ENCODE measurements around the gene TOX2. TPM values are rescaled to one million over a fixed set of nuclear protein-coding genes. Genes with fewer than 3 reads are reported as not detected.

The TOX2 gene
- total RNA-seq, 1 experiment from 2014 or later: 8.4 TPM

DNA sequence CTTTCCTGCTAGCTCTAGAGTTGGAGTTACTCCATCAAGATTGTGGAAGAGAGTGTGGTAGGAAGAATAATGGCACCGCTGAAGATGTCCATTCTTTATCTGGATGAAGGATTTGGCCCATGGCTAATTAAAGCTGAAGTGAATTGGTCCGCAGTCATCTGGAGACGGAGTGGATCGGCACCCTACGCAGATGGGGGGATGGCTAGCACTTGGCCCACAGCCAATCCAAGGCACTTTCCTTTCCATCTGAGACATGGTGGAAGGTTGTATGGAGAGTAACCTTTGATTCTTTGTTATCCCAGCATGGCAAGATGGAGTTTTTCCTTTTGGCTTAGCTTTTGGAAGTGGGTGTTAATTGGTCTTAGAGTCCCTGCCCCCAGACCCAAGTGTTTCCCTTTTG lies 184.0 kb downstream of the TOX2 start:
- DNase-seq (ENCODE audit: low read depth): no peak

DNA sequence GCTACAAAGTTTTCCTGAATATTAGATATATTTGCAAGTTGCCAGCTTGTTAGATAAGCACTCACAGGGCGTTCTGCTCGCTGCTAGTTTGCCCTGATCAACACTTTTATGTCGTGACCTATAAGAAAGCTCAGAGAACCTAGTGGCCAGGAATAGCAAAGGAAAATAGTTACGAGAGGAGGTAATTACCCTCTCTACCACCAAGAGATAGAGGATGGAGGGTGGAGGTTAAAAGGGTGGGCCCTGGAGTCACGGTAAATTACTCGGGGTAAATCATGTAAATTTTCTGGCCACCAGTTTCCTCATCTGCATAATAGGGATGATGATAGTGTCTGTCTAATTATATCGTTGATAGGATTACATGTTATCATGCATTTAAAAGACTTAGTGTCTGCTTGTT lies 185.2 kb downstream of the TOX2 start:
- no peak for DNase-seq (ENCODE audit: low read depth)

DNA sequence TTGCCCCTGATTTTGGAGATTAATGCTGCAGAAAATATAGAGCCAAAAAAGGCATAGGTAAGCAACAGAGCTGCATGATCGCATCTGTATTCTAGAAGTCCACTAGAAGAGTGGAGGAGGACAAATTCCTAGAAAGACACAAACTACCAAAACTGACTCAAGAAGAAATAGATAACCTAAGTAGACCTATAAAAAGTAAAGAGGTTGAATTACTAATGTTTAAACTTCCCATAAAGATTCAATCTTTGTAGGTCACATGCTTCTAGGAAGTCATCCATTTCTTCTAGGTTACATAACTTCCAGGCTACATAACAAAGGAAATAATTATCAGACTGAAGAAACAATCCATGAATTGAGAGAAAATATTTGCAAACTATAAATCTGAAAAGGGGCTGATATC lies 187.9 kb downstream of the TOX2 start:
- DNase-seq (ENCODE audit: low read depth): no peak

DNA sequence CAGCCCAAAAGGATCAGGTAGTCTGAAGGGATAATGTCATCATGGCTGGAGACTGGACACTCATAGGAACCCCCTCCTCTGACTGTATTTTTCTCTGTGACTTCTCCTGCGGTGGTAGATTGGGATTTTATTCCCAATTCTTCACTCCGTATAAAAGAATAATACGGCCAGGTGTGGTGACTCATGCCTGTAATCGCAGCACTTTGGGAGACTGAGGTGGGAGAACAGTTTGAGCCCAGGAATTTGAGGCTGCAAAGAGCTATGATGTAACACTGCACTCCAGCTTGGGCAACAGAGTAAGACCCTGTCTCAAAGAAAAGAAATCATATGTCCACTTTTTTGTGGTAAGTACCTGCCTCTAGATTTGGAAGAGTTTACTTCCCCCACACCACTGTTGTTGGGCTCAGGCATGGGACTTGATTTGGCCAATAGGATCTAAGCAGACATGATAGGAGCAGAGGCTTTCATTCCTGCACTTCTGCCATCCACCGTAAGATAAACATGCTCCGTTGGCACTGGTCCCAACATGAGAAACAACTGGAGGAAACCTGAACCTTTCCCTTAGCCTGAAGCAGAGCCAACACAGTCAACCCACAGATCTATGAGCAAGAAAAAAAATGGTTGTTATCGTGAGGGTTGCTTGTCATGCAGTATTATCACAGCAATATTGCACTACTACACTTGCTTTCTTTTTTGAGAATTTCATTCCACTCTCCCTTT lies 190.3 kb downstream of the TOX2 start:
- DNase-seq (ENCODE audit: low read depth): peak; percentile 96

DNA sequence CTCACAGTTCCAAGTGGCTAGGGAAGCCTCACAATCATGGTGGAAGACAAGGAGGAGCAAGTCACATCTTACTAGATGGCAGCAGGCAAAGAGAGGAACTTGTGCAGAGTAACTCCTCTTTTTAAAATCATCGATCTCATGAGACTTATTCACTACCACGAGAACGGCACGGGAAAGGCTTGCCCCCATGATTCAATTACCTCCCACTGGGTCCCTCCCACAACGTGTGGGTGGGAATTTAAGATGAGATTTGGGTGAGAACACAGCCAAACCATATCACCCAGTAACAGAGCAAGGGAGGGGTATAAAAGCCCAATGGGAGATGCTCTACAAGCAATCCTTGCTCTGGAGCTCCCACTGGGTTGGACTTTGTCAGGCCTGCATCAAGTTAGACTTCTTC lies 192.0 kb downstream of the TOX2 start:
- DNase-seq (ENCODE audit: low read depth): no peak

DNA sequence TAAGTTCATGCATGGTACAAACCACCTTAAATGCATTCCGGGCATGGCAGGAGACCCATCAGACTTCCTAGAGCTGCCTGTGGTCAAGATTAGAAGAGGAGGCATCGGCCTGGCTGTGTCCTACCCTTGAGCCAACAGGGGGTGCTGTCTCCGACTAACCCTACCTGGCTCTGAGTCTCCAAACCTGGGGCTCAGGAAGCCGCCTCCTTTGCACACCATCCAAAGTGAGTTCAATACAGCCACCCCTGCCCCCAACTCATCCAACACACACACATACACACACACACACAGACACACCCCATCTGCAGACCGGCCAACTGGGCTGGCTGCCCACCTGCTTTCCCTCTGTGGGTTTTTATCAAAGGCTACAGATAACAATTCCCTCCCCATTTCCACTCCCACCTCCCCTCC lies 195.3 kb downstream of the TOX2 start:
- no peak for DNase-seq (ENCODE audit: low read depth)

DNA sequence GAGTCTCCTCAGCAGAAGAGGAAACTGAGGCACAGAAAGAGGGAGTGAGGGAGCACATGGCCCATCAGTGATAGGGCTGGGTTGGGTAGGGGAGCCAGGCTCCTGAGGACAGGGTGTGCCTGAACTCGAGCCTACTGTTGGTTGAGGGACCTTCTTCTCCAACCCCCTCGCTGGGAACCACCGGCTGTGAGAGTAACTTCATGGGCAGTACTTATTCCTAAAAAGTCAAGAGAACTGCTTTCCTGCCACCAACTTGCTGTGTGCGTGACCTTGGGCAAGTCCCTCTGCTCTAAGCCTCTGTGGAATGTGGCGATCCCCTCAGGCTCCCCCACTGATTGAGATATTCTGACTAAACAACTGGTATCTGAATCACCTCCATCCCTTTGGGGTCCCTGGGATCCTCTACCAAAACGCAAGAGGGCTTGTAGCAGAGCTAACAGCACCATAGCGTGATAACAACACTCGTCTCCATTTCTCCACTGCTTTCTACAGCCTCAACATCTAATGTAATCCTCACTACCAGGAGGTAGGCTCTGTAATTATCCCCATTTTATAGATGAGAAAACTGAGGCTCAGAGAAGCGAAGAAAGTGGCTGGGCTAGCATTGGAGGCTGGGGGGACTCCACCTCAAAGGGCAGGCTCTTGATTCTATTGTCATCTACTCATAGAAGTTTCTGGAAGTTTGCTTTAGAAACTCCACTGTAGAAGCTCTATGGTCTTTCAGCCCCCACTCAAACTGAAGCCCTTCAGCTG lies 196.3 kb downstream of the TOX2 start:
- DNase-seq (ENCODE audit: low read depth): no peak

DNA sequence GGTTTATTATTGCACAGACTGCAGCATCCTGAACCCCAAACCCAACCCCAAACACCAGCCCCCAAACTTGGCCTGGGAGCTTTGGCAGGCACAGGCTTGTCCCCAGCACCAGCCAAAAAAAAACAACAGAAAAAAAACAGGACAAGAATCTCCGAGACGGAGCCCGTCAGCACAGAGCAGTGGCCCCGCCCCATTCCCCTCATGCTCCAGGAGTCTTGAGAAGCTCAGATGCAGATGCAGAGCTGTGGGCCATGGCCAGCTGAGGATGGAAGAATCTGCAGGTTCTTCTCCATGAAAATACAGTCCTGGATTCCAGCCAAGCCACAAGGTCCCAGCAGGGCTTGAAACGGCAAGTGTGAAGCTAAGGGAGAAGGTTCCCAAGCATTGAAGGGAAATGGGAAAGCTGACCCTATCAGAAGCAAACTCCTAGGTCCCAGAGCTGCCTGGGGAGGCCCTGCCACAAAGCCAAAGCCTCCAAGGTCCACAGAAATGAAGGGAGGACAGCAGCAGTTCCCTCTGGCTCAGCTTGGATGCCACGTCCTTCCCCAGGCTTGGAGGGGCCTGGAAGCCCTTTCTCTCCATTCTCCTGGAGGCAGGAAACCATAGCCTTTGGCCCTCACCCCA lies 197.2 kb downstream of the TOX2 start:
- DNase-seq (ENCODE audit: low read depth): peak; percentile 75

DNA sequence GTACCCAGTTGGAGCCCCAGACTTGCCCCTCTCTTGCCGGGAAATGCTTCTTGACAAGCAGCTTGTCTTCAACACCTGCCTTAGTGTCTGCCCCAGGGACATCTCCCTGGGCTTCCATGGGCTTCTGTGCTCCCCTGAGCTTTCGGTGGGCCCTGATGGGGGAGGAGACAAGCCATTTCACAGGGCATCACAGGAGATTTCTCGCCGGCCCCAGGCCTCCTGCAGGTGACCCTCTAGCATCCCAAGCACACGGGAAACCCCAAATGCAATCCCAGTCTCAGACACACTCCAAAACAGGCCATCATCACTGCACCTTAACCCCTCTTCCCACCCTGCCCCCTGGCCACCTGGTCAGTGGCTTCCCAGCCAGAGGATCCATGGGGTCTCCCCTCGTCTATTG lies 197.8 kb downstream of the TOX2 start:
- DNase-seq (ENCODE audit: low read depth): no peak

DNA sequence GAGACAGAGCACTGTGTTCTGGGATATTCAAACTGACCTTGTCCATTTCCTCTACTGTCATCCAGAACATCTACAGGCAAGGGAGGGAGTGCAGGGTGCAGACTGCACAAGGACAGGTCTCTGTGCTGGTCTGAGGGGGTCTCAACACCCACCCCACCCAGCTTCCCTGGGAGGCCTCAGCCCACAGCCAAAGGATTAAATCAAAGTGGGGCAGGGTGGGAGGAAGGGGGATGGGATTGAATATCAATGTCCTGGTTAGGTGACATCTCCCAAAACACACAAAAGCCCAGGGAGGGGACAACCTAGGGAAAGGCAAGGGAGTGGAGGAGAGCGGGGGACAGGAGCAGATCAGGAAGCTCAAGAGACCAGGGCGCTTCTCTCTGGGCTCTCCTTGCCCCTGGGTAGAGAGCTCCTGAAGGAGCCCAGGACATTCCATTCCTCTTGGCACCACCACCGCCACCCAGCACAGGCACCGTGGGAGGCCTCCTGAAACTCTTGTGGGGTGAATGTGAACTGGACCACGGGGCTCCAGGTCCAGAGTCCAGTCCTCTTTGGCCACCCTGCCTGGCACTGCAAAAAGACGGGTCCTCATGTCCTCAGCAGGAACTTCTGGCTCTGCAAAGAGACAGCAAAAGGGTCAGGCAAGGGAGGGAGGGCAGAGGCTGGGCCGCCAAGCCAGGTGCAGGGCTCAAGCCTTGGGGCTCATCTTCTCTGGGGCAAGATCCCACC lies 198.4 kb downstream of the TOX2 start:
- no peak for DNase-seq (ENCODE audit: low read depth)

DNA sequence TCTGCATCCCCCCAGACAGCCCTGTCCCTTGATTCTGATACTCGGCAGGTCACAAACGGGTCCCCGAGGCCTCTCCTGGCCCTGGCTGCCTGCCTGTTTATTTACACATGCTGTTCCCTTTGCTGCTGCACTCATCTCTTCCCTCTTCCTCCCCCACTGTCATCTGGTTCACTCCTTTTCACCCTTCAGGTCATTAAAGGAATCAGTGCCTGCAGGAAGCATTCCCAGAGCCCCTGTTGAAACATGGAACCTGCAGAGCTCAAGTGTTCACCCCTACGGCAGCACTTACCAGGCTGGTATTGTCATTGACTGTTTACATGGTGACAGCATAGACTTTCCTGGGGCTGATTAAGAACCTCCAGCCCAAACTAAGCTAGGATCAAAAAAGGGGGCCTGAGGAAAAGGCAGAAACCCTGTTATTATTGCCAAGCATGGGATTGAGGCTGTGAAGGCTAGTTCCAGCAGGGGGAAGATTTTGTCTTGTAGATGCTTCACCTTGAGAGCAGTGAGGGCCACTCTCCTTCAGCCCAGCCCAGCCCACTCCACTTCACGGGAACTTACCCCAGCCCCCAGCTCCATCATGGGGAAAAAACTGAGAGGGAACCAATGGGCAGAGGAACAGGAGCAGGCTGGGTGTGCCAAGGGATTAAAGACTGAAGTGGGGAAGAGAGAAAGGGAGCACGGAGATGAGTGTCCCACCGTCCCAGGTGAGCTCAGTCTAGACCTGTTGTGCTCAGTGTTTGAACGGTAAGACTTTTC lies 199.1 kb downstream of the TOX2 start:
- no peak for DNase-seq (ENCODE audit: low read depth)

DNA sequence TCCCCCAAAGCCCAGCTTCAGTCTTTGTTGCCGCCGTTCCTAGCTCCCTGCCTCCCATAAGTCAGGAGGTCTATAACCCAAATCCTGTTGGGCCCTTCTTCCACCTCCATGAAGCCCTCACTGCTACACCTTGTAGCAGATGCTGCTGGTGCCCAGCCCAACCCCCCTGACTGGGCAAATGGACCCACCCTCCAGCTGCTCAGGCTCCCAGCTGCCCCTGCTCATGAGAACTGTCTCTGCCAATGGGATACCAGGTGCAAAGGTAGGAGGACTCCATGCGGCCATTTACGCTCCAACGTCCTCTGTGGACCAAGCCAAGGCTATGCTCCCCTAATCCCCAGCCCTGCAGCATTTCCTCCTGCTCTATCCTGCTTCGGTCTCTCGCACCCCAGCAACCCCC lies 200.5 kb downstream of the TOX2 start:
- no peak for DNase-seq (ENCODE audit: low read depth)

DNA sequence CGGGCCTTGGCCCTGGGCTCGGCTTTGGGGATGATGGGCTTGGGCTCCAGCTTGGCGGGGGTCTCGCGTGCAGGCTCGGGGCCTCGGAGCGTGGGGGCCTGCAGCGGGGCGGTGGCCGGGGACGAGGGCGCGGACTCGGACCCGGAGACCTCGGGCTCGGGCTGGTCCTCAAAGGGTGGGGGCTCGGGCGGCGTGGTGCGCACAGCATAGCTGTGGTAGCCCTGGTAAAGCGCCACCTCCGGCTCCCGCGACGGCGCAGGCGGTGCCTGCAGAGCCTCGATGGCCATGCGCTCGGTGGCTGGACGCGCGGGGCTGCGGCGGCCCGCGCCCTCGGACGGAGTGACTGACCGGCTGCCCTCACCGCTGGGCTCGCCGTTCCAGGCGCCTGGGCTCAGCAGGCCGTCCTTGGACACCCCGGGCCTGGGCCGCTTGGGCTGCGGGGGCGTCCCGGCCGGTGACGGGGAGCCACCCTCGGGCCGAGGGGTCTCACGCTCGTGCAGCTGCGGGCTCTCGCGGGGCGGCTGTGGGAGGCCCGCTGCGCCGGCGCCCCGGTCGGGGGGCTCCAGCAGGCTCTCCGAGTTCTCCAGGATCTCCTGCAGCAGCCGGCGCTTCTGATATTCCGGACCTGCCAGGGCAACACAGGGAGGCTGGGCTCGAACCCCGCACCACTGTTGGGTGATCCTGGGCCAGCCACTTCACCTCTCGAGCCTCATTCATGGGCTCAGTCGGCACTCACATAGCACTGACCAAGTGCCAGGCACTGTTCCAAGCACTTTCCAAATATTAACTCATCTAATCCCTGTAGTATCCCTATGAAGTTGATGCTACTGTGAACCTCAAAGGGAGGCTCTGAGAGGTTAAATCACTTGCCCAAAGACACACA lies 201.4 kb downstream of the TOX2 start:
- DNase-seq (ENCODE audit: low read depth): no peak

DNA sequence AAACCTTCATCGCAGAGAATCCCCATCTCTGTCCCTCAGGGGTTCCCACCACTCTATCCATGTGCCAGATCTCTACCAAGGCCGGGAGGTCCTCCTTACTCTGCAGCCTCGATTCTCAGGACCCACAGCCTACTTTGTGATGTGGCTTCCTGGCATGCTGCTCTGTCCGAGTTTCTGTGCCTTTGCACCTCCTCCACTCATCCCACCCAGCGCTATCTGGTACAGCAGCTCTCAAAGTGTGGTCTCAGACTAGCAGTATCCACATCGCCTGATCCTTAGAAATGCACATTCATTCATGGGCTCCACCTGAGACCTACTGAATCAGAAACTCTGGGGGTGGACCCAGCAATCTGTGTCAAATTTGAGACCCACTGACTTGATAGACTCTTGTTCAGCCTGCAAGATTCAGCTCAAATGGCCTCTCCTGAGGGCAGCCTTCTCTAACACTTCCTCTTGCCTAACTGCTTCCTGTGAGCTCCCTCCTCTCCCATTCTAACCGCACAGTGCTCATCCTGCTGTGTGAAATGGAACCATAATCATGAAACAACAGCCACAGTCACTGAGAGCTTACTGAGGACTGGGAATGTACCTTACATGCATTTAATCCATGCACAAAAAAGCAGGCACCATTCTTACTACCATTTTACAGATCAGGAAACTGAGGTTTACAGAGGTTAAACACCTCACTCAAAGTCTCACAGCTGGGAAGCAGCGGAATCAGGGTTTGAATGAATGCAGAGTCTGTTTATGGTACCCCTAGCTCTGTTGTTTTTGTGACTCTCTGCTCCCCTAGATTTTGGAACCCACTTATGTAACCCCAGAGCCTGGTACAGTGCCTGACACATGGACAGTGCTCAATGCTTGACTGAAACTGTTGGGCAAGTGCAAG lies 202.9 kb downstream of the TOX2 start:
- no peak for DNase-seq (ENCODE audit: low read depth)

DNA sequence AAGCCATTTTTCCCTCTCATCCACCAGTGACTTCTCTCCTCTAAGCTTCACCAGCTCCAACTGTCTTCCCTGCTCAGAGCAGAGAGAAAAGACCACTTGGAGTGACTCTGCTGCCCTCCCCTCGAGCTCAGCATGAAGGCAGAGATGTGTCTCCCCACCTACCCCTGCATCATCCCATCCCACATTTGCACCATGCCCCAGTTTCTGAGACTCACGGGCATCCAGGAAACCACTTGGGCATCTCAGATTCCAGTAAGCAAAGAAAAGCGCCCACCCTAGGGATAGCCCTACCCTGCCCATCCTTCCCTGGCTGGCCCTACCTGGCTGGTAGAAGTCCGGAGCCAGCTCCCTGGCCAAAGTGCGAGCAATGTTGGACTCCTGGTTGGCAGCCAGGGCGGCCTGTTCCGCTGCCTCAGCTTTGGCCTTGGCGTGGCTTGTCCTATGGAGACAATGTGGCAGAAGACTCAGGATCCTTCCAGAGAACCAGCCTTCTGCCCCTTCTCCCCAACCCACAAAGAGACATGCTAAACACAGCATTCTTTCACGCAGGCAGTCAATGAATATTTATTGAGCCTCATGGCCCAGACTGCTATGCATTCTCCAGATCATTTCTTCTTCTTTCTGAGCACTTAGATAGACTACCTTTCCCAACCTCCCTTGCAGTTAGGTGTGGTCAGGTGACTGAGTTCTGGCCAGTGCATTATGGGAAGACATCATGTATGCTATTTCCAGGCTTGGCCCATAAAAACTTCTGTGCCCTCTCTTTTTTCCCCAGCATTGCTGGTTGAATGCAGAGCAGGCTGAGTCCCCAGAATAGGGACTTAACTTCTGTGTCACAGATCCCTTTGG lies 203.8 kb downstream of the TOX2 start:
- no peak for DNase-seq (ENCODE audit: low read depth)

Data from M059J (cell line).